Hippocampal formation (tissue), 2 donors: Measurements from ENCODE around the gene NLRP1.

ENCODE experiments used
- DNase-seq, 2 donors: peaks; one replicate each; lab custom pipeline; 2025; lab: John Stamatoyannopoulos, UW

NLRP1 gene

GRCh38 chr17:5478992-5479391, 105.3 kb downstream of the NLRP1 start:
- no peak for DNase-seq

DNA sequence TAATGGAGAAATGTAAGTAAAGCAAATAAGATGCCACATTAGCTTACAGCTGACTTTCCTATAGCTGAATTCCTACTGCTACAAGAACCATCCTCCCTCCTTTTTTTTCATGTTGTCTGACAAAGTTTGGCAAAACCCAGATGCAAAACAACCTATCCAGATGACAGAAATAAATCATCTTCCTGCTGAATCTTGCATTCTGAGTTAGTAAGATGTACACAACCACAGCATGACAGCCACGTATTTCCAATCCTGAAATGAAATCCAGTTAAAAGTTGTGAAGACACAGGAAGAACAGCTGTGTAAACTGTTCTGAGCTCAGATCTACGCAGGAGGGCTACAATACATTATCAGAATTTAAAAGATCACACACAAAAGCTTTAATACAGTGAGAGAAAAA, 110.4 kb downstream of the NLRP1 start:
- no peak for DNase-seq

DNA sequence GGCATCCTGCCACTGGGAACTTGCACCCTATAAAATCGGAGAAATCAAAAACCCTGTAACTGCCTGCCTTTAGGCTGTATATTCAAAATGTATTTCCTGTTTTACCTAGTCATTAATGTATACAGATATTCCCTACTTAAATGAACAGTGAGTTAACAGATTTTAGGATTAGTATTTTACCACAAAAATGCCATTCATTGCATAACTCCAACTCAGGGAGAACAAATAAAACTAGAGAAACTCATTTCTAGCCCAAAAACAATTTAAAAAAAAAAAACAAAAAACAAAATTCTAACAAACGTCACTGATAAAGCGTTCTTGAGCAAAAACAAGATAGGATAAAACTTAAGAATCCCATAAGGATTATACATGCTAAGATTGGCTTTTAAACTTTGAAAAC, 111.8 kb downstream of the NLRP1 start:
- no peak for DNase-seq

DNA sequence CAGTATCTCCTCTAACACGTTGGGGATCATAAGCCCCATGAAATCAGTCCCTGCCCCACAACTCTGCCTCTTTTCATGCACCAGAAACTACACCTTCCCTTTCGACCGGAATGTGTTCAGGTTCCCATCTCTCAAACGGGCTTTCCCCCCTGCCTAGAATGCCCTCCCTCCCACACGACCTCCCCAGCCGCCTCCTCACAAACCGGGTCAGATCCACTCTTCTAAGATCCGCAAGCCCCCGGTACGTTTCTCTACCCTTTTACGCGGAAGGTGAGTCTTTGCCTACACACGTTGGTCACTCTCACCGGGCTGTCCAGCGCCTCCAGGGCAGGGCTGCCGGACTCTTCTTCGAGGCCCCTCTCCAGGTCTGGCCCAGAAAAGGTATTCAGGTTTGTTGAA, 116.2 kb downstream of the NLRP1 start:
- no peak for DNase-seq

DNA sequence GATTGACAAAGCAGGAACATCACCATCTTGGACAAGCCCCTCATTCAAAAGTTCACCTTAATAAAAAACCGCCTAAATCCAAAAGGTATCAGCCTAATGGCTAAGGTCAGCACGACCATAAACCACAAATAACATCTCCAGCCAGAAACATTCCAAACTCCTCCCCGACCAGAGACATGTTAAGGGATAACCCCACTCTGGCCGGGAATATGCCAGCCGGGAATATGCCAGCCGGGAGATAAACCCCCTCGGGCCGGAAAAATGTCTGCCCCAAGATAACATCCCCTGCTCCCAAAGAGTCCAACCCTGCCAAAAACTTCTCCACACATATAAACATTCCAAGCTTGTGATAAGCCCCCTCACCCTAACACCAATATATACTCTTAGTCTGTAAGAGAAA, 116.9 kb downstream of the NLRP1 start:
- no peak for DNase-seq

- no peak for DNase-seq
These were observed 118.0 kb downstream of the NLRP1 start for GRCh38 chr17:5466295-5466694.

- DNase-seq, result no peak
These were observed 119.4 kb downstream of the NLRP1 start for GRCh38 chr17:5464717-5465507.
